Vagina (tissue), 2 donors: ENCODE results near the gene PRKCE.

Experiments used
- CTCF ChIP-seq, 3 experiments: fragments of 450-650 bp in 2 of 3; fragments of 200-600 bp in 1 of 3; sonication (generic) in 1 of 3; IDR thresholded peaks; one replicate each; pipeline ENCODE4 v1.5.1; 2017 to 2019; ENCODE audit warnings: antibody characterized with exemption in 3 of 3, mild to moderate bottlenecking in 2 of 3, moderate library complexity in 2 of 3
- POLR2A ChIP-seq, 2 donors: fragments of 450-650 bp; IDR thresholded peaks; one replicate each; pipeline ENCODE4 v1.6.1; 2017; ENCODE audit warnings: antibody characterized with exemption in 2 of 2, mild to moderate bottlenecking in 2 of 2, moderate library complexity in 2 of 2

GRCh38 chr2:45992021-45992740, 340.7 kb downstream of the PRKCE start:
- TF ChIP-seq CTCF (IDR thresholded peaks at IDR 0.05) (no peak), POLR2A (IDR thresholded peaks at IDR 0.05) (no peak)
